HG03520 (cell line): ENCODE data around the gene QSOX2.
"Not testable (repeated sequence)": the region's sequence is repeated elsewhere in the genome, so short reads cannot be mapped to it uniquely, and the experiment has no call there.

Experiments used
- ATAC-seq: cut with Tn5 transposase; IDR thresholded peaks from one replicate; pipeline ENCODE4 v1.9.1; 2021; ENCODE audit warnings: mild to moderate bottlenecking, moderate library complexity; ENCODE audit not compliant: unreplicated experiment

QSOX2 gene

DNA sequence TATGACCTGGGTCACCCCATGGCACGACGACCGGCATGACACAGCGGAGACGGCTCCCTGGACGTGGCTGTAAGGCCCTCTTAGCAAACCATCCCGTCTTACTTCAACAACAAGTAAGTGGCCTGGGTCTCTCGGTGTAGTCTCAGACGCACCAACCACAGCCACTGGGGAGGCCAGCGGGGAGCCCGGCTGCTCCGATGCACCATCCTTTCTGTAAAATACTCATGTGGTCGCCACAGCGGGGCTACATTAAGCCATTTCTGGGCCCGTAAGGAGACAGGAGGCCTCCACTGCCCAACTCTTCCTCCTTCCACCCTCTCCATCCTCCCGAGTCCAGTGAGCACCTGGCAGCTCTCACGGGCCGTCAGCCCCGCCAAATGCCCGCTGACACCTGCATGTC lies 4.7 kb downstream of the QSOX2 start:
- no peak for ATAC-seq

DNA sequence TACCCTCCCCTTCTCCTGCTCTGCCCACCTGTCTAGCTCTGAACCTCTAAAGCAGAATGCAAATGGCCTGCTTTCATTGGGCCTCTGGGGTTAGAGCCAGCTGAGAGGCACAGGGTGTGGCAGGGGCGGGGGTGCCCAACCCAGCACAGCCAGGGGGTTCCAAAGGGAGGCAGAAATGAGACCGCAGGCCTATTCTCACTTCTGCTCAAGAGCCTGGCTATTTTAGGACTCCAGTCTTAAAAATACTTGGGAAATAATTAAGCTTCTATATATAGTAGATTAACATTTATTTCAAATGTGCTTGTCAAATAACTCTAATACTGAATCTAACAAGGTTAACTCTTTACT lies 5.7 kb downstream of the QSOX2 start:
- ATAC-seq, result no peak

DNA sequence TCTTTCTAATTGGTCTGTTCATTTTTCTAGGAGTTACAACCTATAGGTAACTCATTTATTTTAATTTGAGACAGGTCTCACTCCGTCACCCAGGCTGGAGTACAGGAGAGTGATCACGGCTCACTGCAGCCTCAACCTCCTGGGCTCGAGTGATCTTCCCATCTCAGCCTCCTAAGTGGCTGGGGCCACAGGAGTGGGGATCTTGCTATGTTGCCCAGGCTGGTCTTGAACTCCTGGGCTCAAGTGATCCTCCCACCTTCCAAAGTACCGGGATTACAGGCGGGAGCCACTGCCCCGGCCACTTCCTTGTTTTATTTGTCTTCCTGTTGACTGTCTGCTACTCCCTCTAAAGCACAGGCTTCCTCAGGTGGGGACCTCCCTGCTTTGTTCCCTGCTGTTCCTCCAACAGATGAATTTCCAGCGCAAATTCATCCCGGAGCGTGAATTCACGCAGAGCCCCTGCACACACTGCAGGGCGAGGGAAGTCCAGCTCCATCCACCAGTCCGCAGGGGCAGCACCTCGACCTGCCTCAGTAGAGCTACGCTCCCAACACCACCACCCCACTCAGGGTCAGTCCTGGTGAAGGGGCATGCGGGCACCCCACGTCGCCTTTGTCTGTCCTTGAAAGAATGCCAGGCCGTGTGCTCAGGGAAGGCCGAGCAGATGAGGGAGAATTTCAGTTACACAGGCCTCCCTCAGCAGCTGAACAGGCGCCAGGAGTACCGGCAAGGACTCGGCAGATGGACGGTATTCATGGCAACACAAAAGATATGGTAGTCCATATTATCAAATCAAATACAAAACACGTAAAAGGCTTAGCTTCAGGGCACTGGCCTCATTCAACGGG lies 6.3 kb downstream of the QSOX2 start:
- no peak for ATAC-seq

DNA sequence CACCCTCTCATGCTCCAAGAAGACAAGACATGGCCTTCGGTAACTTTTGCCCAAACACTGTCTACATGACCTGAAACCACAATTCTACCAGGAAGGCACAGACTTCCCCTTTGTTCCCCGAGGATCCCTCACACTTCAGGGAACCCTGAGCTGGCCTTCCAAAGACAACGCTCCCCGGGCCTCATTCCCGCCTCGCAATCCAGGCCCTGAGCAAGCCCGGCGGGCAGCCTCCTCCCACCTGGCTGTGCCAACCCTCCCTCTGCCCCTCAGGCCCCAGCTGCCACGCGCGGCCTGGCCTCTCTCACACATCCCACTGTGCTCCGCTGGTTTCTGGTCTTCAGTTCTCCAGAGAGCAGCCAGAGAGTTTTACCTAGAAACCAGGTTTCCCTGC lies 7.3 kb downstream of the QSOX2 start:
- ATAC-seq, result no peak

DNA sequence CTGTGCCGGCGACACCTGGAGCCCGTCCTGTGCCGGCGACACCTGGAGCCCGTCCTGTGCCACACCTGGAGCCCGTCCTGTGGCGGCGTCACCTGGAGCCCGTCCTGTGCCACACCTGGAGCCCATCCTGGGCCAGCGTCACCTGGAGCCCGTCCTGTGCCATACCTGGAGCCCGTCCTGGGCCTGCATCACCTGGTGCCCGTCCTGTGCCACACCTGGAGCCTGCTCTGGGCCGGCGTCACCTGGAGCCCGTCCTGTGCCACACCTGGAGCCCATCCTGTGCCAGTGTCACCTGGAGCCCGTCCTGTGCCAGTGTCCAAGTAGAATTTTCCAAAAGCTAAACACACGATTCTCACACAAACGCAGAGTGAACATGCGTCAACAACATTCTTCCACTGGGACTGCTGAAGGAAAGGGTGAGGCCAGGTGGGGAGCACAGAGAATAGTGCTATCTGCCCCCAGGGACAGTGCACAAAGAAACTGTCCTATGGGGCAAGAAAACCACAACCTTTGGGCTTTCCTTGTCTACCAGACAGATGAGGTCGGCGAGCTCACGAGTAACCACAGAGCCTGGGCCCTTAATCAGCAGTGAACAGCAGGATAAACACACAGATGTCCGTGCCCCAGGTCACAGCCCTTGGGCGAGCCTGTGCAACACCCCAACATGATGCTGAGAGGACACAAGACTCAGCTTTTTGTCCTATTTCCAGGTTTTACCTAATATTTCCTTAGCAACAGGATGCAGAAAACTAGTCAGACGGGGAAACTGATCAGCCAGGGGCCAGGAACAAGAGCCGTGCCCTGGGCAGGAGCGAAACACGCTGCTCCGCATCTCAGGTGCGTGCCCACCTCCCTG lies 7.9 kb downstream of the QSOX2 start:
- no peak for ATAC-seq

DNA sequence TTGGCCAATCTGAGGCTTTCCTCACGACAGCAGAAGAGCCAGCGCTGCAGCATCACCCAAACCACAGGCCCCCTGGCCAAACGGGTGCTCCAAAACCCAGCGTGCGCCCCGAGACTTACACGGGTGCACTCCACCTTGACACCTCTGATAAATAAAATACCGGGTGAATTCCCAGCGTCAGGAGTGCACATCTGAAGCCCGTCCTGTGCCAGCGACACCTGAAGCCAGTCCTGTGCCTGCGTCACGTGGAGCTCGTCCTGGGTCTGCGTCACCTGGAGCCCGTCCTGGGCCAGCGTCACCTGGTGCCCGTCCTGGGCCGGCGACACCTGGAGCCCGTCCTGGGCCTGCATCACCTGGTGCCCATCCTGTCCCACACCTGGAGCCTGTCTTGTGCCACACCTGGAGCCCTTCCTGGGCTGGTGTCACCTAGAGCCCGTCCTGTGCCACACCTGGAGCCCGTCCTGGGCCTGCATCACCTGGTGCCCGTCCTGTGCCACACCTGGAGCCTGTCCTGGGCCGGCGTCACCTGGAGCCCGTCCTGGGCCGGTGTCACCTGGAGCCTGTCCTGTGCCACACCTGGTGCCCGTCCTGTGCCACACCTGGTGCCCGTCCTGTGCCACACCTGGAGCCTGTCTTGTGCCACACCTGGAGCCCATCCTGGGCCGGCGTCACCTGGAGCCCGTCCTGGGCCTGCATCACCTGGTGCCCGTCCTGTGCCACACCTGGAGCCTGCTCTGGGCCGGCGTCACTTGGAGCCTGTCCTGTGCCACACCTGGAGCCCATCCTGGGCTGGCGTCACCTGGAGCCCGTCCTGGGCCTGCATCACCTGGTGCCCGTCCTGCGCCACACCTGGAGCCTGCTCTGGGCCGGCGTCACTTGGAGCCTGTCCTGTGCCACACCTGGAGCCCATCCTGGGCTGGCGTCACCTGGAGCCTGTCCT lies 8.9 kb downstream of the QSOX2 start:
- not testable (repeated sequence) for ATAC-seq

DNA sequence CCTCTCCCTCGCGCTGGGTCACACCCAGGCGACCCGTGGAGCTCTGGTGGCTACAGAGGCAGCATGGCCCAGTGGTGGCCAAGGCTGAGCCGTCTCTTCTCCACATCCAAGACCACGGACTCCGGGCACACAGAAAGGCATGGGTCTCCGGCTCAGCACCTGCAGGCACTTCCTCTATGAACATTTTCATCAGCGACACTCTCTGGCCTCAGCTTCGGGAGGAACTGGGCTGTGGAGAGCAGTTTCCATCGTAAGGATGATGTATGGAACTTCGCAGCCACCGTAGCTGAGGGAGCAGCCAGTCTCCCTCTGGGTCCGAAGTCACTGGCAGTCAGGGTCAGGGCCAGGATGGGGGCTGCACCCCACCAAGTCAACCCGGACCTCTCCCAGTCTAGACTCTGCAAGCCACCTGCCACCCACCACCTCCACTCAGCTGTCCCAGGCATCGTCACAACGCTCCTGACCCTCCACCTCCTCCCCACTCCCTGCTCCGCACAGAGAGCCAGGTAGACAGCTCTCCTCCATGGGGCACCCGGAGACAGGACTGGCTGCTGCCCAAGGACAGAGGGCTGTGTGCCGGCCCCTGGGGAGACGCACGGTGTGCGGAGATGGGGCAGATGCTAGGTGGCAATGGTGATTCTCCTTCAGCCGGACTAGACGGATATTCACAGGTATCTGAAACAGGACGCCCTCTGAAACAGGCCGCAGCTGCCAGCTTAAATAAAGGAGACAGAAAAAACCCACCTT lies 9.7 kb downstream of the QSOX2 start:
- no peak for ATAC-seq

DNA sequence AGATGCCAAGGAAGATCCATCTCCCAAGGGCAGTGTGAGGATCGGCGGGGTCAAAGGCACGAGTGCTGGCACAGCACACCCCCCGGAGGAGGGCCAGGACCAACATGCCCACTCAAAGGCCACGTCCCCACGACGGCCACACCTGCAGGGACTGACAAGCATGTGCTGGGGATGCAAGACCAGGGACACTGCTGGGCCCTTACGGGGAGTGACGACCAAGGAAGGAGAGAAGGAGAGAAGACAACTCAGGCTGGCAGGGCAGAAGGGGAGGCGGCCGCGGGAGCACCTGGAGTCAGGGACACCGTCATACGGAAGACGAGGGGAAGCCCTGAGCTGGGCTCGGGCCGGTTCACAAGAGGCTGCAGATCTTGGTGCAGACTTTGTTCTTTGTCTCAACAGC lies 10.4 kb downstream of the QSOX2 start:
- ATAC-seq, result no peak

DNA sequence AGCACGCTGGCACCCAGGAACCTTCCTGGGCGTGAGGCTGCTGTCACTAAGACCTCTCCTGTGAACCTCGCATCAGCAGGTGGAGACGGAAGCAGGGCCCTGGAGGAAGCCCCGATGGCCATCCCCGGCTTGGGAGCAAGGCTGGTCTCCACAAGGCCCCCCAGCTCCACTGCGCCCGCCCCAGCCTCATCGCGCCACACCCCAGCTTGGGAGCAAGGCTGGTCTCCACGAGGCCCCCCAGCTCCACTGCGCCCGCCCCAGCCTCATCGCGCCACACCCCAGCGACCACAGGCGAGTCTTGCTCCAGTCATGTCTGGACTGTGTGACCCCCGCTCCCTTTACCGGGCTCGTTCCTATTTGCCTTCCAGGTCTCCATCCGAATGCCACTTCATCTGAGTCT lies 11.0 kb downstream of the QSOX2 start:
- ATAC-seq, result no peak

DNA sequence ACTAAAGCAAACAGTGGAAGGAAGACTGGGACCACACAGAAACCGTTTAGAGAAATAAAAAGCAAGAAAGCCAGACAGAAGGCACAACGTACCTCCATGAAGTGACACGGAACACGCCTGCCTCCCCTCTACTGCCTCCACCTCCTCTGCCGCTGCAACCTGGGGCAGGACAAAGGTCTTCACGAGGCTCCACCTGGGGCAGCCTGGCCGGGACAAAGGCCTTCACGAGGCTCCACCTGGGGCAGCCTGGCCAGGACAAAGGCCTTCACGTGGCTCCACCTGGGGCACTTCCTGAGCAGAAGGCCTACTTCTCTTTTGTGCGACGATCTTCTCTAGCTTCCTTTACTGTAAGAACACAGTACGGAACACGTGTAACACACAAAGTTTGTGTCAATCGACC lies 11.7 kb downstream of the QSOX2 start:
- no peak for ATAC-seq

DNA sequence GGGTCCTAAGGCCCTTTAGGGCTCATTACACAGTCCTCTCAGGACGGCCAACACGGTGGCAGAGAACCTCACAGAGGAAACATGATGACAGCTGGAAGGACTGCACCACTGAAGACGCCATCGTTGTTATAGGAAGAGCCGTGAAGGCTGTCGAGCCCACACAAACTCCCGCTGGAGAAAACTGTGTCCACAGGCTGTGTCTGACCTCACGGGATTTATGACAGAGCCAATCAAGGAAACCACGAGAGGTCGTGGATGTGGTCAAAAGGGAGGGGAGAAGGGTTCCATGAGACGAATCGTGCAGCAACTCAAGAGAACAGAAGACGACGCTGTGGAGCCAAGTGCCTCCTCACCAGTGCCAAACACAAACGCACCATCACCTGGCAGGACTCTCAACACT lies 12.2 kb downstream of the QSOX2 start:
- ATAC-seq, result no peak

DNA sequence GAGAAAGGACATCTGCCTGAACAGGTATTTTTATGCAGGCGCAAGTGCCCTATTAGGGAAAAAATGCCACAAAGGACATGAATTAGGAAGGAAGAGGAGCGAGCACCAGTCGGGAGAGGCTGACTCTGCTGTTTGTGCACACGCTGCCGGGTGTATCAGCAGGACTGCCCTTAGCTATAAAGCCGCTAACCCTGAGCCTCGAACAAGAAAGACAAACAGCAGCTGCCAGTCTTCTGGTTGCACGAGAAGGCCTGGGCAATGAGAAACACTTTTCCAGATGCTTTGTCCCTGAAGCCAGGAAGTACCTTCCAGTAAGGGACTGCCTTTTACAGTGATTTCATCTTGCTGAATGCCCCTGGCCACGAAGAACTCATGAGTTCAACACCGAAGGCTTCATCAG lies 12.6 kb downstream of the QSOX2 start:
- no peak for ATAC-seq

DNA sequence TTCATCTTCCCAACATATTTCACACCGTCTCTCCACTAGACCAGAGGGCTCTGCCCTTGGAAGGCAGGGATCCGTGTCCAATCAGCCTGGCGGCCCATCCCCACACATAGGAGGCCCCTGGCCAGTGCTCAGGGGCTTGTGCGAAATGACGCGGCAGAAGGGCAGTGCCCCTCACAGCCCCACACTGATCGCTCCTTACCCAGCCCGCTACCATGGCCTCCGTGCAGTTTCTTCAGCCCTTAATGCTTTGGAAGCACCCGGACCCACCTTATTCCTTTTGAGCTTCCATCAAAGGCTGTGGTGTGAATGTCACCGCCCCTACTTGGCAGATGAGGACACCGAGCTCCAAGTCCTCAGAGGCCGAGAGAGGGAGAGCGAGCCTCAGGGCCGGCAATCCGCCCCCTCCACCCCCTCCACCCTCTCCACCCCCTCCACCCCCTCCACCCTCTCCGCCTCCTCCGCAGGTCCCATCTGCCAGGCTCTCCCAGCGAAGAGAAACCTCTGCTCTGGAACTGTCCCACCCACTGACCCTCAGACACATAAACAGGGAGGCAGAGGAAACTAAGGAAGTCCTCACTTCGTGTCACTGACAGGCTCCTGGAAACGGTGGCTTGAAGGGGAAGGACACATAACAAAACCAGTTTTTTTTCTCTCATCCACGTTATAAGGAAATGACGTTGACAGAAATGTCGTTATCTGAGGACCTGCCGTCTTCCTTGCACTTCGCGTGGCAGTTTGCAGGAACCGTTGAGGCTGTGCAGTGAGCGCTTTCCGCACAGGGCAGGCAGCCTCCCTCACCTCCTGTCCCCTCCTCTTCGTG lies 13.9 kb downstream of the QSOX2 start:
- no peak for ATAC-seq

DNA sequence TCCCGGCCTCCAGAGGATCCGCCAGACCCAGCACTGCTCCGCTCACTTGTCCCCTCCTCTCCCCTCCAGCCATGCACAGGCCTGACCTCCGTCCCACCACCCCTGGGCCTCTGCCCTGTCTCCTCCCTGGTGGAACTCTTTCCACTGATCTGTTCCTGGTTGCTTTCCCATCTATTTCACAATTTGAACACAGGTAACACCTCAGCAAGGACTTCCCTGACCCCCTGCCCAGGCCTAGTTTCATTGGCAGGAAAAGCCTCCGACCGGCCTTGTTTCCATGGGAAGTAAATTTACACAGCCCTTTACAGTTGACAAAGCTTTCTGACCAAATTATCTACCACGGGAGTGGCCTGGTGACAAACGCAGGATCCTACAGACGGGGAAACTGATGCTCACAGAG lies 14.8 kb downstream of the QSOX2 start:
- ATAC-seq, result no peak

DNA sequence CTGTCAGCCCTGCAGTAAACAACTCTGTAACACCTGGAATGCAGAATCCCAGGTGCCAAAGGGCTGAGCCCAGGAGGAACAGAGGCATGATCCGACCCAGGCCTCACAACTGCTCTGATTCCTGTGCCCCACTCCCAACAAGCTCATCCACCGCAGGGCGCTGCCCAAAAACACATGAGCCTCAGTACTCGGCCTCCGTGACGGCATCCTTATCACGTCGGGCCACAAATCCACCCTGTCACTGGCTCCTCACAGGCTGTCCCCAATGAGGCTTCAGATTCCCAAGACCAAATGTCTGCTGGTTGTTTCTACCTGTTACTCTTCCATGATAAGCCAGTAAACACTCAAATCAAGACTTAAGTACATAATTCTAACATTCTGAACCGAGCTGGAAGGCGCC lies 15.2 kb downstream of the QSOX2 start:
- no peak for ATAC-seq

DNA sequence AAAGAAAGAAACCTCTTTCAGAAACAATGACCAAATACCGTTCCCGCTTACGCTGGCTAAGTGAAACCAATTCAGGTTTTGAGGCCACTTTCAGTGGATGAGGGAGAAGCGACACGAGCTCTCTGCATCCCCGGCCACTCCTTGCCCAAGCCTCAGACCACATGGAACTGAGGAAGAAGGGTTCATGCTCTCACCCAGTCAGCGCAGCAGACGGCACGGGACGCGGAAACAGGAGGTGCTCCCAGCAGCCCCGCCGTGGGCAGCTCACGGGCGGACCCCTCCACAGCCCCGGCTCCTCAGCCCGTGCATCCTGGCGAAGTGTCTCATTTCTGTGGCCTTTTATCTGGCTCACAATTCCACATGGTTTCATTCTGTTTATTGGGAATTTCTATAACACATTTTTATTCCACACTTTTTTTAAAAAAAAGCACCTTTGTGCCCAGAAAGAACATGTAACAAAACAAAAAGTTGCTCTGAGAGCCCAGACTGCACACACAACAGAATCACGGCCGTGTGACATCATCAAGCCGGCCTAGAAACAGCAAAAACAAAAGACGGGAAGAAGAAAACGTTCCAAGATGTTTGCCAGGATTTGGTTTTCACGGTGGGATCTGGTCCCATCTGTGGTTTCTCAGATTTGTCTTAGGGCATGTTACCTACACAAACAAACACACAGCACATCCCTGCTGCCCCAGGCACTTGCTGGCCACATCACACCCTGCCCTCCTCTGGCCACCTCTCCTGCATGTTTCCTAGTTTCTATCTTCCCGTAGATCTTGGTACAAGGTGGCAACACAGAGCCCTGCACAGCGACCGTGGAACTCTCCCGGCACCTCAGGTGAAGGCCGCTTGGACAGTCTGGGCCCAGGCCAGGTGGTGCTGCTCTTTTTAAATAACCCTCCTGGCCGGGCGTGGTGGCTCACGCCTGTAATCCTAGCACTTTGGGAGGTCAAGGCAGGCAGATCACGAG lies 16.2 kb downstream of the QSOX2 start:
- ATAC-seq, result no peak

DNA sequence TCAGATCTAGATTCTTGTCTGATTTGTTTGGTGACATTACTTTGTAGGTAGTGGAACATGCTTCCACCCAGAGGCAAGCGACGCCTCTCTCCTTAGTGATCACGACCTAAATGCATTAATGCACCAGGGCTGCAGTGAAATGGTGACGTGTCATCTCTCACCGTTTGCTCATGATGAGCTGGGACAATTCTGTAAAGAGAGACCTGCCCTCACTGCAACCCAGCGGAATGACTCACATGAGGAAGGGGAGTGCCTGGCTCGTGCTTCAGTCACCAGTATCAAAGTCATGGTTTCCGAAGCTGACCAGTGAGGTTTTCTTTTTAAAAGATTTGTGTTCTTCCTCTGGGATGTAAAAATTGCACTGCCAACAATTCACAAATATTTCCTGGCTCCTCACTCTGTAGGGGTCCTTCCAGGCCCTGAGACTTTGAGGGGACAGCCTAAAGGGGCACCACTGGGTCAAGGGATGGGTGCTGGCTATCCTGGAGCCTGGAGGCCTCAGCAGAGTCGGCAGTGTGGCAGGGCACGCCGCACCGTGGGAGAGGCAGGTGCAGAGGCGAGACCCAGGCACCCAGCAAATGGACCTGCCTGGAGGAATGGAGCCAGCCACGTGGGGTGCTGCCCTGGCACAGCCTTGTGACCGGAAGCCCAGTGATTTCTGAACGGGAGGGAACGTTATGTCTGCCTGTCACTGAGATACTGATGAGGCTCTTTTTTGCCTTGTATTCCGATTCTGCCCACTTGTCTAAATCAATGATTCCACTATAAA lies 17.3 kb downstream of the QSOX2 start:
- ATAC-seq, result no peak
